Fibroblast of mammary gland (primary cell): Measurements from ENCODE around the gene TTLL3.
"Not testable (repeated sequence)": the region's sequence is repeated elsewhere in the genome, so short reads cannot be mapped to it uniquely, and the experiment has no call there.

Experiments used
- DNase-seq: peaks from one replicate; pipeline ENCODE4 v3.0.0-alpha.2; 2010; ENCODE audit warnings: low read depth
- H3K4me3 ChIP-seq: 2 replicates; pipeline ENCODE4 v1.5.1; 2011; ENCODE audit warnings: low read depth, mild to moderate bottlenecking, low read length, moderate library complexity; ENCODE audit not compliant: control insufficient read depth
- CTCF ChIP-seq: conservative IDR thresholded peaks from 2 replicates; pipeline ENCODE4 v1.5.1; 2011; ENCODE audit warnings: low read depth, low read length, inconsistent platforms; ENCODE audit not compliant: control insufficient read depth, insufficient read depth

Gene TTLL3

GRCh38 chr3:9768141-9768775 is 41.8 kb upstream of the TTLL3 start:
- no peak for TF ChIP-seq CTCF
- no peak for DNase-seq
- H3K4me3 ChIP-seq: no peak overlapping the region

GRCh38 chr3:9769012-9769411 is 41.0 kb upstream of the TTLL3 start:
- no peak for DNase-seq
- no peak for TF ChIP-seq CTCF
- peak overlapping the region; percentile 59 for H3K4me3 ChIP-seq

GRCh38 chr3:9769426-9770275 is 40.4 kb upstream of the TTLL3 start, which contains the start of gene CAMK1:
Gene CAMK1, minus strand, starts transcription at chr3:9769947. Its CDS starts 2,198 bp downstream, at chr3:9767749.
- peak; percentile 43 for DNase-seq
- peak within 1 kb of the TSS; percentile 59 for H3K4me3 ChIP-seq
- no peak for TF ChIP-seq CTCF

GRCh38 chr3:9770276-9770812 is 39.7 kb upstream of the TTLL3 start:
- DNase-seq: peak; percentile 60
- peak overlapping the region; percentile 59 for H3K4me3 ChIP-seq
- TF ChIP-seq CTCF: no peak

GRCh38 chr3:9771007-9771406 is 39.1 kb upstream of the TTLL3 start:
- DNase-seq, H3K4me3 ChIP-seq: not testable (repeated sequence)

- no peak for DNase-seq
- H3K4me3 ChIP-seq: no peak overlapping the region
- TF ChIP-seq CTCF: no peak
These were observed 33.0 kb upstream of the TTLL3 start for GRCh38 chr3:9776896-9777693.
